HG02759 (cell line): Measurements from ENCODE around the gene PLAC9.
"Not testable (repeated sequence)": the region's sequence is repeated elsewhere in the genome, so short reads cannot be mapped to it uniquely, and the experiment has no call there.

Experiments
- ATAC-seq: cut with Tn5 transposase; IDR thresholded peaks from one replicate; pipeline ENCODE4 v1.9.1; 2021; ENCODE audit warnings: mild to moderate bottlenecking, moderate library complexity; ENCODE audit not compliant: unreplicated experiment

PLAC9 gene, protein sequence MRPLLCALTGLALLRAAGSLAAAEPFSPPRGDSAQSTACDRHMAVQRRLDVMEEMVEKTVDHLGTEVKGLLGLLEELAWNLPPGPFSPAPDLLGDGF

DNA sequence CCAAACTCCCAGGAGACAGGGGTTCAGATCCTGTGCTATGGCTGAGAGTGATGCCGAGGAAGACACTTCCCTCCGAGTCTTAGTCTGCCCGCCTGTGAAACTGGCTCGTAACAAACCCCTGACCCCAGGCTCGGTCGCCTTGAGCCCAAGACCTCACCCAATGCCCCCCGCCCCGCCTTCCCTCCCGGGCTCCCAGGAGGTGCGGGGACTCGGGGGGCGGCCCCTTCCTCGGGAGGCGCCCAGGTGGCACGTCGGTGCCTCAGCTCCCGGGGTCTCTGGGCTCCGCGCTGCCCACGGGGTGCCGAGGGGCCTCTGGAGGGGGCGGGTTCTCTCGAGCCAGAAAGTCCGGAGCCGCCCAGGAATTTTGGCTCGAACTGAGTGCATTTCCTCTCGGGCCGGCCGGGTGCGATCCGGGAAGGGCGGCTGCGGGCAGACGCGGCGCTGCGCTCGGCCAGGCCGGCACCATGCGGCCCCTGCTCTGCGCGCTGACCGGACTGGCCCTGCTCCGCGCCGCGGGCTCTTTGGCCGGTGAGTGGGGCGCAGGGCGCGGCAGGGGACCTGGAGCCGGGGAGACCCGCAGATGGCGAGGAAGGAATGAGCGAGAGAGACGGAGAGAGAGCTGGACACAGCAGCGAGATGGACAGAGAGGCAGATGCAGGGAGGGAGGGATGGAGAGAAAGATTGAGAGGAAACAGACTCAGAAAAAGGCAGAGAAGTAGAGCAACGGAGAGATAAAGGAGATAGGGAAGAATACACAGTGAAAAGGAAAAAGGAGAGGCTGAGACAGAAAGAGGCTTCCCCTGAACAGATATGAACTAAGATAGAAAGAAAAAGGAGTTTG lies at the start of gene PLAC9:
TSS of gene PLAC9 (plus strand) at position 432 of the 841 bp plus-strand sequence. CDS start at position 465, 33 bp downstream.
- no peak for ATAC-seq

DNA sequence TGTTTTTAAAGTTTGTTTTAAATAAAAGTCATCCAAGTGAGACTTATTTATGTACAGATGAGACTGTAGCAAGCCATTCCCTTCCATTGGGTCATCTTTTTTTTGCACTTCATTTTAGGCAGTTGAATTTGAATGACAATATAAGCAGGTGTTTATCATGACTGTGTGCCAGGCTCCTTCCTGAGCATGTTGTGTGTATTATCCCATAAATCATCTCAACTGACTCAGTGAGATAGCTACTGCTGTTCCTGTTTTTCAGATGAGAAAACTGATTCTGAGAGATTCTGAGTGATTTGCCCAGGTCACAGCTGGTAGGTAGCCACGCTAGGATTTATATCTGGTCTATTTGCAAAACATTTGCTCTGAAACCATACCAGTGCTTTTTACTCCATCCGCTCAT lies 42.4 kb upstream of the PLAC9 start:
- ATAC-seq = no peak

DNA sequence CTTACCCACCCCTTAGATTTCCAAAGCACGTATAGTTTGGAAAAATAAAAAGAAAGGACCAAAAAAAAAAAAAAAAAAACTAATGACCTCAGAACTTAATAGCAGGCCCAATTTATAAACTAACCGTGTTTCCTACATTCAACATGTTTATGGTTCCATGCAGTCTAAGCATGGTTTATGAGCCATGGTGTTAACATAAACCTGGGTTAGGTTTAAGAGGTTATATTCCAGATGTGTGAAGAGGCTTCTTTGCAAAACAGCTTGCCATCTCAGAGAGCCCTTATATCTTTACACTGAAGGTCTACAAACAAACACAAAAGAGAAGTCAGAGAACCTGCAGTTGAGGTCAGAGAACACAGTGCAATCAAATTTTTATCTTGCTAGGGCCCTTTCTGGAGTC lies 38.3 kb upstream of the PLAC9 start:
- ATAC-seq = no peak

DNA sequence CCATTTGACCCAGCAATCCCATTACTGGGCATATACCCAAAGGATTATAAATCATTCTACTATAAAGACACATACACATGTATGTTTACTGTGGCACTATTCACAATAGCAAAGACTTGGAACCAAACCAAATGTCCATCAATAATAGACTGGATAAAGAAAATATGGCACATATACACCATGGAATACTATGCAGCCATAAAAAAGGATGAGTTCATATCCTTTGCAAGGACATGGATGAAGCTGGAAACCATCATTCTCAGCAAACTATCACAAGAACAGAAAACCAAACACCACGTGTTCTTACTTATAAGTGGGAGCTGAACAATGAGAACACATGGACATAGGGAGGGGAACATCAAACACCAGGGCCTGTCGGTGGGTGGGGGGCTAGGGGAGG lies 34.3 kb upstream of the PLAC9 start:
- not testable (repeated sequence) for ATAC-seq

DNA sequence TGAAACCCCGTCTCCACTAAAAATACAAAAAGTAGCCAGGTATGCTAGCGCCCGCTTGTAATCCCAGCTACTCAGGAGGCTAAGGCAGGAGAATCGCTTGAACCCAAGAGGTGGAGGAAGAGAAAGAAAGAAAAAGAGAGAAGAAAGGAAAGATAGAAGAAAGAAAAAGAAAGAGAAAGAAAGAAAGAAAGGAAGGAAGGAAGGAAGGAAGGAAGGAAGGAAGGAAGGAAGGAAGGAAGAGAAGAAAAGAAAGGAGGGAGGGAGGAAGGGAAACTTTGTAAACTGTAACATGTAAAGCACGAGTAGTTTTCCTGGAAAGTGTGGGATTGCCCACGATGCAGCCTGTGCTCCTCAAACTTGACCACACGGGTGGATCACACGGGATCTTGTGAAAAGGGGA lies 33.2 kb upstream of the PLAC9 start:
- ATAC-seq = not testable (repeated sequence)

DNA sequence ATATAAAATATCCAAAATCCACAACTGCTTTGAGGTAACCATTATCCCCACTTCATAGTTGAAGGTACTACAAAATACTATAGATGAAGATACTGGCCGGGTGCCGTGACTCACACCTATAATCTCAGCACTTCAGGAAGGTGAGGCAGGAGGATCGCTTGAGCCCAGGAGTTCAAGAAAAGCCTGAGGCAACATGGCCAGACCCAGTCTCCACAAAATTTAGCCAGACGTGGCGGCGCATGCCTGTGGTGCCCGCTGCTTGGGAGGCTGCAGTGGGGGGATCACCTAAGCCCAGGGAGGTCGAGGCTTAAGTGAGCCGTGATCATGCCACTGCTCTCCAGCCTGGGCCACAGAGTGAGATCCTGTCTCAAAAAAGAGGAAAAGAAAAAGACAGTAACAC lies 32.4 kb upstream of the PLAC9 start:
- no peak for ATAC-seq

DNA sequence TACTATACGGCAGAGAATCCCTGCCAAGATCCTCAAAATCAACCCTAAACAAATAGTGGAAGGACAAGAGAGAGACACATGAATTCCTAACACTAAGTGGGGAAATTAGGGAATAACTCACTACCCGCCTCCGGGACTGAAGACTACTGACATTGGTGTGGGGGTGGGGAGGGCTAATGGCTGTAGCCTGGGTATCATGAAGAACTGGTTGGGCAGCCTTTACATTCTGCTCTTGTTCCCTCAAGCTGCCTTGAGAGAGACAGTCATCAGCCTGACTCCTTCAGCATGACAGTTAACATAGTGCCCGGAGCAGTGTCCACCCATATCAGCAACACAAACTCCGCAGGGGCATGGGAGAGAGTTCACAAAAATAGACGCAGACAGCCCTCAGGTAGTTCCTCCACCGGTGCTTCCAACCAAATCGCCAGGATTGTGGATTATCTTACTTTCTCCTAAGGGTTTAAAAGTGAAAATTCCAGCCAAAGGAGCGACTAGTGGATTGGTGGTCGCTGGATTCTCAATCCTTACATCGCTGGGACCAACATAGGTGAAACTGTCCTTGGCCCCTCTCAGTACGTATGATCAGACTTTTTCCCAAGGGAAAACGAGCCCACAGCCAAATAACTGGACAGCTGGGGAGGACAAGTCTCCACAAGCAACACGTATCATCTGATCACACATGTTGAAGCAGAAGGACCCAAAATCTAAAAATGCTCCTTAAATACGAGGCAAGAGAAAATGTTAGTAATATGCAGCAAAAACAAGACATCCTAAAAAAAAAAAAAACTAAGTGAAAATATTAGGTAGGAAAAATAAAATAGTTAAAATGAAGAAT lies 31.5 kb upstream of the PLAC9 start:
- ATAC-seq = no peak

DNA sequence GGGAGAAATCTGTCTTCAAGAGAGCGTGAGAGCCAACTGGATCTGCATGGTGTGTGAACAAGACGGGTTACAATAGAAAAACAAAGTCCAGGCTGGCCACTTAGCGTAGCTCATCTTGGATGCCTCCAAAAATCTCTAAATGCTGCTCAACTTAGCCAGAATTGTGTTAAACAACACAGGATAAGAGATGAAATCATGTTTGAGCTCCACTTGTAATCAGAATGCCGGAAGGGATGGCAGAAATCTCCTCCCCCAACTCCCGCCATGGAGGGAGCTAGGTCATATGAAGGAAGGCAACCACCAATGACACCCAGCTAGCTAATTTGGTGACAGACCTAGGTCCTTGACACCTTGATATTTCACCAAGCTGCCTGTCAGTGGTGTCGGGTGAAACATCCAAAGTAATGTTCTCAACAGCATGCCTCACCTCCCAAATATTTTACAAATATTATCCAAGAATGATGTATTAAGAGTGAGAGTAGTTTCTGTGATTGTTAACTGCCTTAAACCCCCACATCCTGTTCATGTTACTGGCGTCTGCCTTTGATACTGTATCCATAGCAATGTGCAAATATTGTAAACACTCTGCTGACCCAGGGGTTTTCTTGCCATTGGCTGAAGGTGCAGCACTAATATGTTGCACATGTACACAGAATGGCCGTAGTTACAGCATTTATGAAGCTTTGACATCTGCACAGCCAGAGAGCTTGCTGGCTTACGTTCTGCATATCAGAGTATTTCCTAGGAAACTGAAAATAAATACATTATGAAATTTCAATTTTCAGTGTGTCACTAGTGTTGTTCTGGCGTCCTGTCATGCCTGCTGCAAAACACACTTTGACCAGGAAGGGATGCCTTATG lies 28.2 kb upstream of the PLAC9 start:
- peak; percentile 50 for ATAC-seq

DNA sequence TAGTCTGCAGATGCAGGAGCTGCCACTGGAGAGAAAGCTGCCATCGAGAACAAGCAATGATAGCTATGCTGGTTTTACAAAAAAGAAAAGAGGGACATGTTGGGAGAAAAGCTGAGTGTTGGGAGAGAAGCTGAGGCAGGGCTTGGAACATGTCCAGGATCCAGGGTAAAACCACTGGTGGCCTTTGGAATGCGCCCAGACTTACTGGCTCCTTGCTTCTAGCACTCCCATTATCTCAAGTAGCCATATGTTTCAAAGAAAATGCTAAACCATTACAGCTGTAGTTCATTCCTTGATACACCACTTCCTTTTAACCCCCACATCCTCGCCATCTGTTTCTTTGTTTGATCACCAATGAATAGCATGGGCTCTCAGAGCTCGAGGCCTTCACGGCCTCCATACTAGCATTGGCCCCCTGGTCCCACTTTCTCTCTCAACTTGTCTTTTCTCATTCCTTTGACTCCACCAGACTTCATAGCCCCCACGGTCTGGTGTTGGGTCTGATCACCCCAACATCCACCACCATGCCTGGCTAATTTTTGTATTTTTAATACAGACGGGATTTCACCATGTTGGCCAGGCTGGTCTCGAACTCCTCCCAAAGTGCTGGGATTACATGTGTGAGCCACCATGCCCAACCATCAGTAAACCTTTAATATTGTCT lies 23.8 kb upstream of the PLAC9 start:
- ATAC-seq = no peak

DNA sequence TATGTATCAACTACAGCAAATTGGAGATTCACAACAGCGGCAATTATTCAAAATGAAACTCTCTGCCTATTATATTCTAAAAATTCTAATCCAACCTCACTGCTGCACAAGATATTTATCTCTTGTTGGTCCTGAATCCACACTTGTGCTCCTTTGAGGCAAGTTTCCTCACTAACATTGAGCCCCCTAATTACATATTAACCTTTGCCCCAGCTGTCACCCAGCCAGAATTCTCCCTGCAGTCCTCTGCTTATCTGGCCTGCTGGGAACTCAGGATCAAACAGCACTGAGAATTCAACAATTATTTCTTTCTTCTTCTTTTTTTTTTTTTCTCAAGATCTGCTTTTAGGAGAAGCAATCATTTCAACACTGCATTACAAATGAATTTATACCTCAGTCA lies 21.5 kb upstream of the PLAC9 start:
- ATAC-seq = no peak

DNA sequence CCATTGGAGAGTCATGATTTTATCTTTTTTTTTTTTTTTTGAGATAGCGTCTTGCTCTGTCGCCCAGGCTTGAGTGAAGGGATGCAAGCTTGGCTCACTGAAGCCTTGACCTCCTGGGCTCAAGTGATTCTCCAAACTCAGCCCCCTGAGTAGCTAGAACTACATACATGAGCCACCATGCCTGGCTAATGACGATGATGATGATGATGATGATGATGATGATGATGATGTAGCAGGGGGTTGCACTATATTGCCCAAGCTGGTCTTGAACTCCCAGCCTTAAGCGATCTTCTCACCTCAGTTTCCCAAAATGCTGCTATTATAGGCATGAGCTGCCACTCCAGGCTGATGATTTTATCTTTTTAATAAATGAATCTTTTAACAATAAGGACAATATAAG lies 13.9 kb upstream of the PLAC9 start:
- ATAC-seq = no peak

DNA sequence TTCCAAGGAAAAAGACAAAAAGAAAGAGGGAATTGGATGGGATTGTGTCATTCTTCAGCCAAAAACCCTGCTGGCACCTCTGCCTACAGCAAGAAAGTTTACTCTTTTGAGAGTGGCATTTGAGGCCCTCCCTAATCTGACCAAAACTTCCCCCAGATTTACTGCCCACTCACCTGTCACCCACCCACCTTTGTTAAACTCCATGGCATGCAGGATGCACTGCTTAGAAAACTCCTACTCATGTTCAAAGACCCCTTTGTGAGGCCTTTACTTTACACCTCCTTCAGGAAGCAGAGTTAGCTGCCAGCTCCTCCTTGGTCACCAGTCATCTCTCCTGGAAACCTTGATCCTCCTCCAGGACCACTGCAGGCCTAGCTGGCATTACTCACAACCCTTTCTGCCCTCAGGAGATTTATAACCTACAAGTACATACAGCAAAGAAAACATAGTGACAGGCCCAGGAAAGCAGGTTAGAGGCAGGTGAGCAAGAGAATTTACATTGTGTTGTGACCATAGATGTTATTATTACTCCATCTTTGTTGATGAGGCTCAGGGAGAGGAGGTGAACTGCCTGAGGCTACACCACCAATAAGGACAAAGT lies 10.3 kb upstream of the PLAC9 start:
- no peak for ATAC-seq

DNA sequence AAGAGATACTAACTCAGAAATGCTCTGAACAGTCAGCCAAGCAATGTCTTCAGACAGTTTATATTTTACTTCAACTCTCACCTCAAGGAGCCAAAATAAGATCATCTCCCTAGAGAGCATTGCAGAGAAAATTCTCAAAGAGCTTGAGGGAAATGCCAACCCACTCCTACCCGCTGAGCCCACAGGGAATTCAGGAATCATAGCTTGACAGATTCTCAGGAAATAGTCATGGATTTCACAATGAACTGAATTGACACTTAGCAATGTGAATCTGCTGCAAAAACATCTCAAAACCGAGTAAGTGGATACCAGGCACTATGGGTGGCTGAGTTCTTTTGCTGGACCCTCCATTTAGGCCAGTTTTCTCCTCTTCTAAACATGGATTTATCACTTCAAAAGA lies 9.8 kb upstream of the PLAC9 start:
- no peak for ATAC-seq

DNA sequence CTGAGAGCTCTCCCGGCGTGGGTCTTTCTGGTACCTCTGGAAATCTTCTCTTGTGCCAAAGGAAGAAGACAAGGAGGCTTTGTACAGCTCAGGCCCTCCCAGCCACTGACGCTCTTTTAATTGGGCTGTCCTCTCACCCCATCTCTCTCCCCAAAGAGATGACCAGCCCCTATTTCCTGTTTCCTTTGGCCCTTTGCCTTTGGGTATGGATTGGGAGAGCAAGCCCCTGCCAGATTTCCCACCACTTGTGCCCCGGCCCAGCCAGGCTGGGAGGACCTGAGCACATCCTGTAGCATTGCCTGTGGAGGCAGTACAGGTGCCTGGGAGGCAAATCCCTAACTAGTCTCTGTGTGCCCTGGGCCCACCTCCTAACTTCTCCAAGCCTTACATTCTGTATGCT lies 5.7 kb upstream of the PLAC9 start:
- ATAC-seq = no peak

DNA sequence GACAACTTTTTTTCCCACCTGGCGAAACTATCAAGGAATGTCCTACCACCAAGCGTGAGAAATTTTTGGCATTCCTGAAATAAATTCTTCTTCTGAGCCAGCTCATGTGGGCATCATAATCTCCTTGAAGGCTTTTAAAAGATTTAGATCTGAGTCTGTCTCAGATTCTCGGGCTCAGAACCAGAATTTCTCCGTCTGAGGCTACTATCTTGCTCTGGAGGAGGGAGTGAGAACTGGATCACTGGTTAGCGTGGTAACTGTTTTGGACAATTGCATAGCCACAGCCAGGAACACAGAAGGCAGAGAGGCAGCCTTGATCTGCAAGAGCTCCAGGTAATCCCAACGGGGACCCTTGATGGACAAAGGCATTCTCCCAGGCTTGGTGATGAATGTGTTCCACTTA lies 1.0 kb upstream of the PLAC9 start:
- ATAC-seq = no peak

DNA sequence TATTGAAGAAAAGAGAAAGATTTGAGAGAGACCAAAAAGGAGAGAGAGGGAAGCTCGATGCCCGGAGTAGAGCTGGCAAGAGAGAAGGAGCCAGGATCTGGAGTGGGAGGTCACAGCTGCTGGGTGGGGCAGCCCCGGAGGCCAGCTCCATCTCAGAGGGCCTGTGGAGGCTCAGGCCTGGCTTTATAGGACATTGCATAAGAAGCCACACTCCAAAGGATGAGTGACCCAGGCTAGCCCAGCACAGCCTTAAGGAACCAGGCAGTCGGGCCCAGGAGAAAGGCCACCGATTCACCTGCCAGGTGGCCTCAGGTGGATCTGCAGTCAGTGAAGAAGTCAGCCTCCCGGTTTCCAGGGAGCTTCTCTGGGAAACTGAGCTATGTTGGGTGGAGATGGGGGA lies 676 bp downstream of the PLAC9 start:
- ATAC-seq = no peak

DNA sequence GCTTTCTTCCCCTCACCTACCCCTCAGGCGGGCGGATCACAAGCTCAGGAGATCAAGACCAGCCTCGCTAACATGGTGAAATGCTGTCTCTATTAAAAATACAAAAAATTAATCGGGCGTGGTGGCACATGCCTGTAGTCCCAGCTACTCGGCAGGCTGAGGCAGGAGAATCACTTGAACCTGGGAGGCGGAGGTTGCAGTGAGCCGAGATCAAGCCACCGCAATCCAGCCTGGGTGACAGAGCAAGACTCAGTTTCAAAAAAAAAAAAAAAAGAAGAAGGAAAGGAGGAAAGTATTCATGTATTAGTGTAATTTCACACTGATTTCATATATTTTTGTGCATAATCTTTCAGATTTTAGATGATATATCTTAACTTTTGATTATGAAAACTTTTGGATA lies 1.2 kb downstream of the PLAC9 start:
- ATAC-seq = not testable (repeated sequence)

DNA sequence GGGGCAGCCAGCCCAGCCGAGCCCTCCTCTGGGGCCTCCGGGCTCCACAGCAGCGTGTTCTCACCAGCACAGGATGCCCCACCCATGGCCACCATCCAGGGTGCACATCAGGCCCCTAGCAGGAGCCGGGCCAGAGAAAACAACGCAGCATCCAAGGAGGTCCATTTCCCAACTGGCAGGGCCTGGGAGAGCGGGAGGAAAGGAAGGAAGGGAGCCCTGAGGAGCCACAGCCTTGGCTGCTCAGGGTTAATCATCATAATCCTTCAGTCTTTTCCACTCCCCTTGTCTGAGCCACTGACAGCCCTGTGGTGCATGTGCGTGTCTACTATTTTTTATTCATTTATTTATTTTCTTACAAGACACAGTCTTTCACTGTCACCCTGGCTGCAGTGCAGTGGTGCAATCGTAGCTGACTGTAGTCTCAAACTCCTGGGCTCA lies 3.6 kb downstream of the PLAC9 start:
- ATAC-seq = no peak

DNA sequence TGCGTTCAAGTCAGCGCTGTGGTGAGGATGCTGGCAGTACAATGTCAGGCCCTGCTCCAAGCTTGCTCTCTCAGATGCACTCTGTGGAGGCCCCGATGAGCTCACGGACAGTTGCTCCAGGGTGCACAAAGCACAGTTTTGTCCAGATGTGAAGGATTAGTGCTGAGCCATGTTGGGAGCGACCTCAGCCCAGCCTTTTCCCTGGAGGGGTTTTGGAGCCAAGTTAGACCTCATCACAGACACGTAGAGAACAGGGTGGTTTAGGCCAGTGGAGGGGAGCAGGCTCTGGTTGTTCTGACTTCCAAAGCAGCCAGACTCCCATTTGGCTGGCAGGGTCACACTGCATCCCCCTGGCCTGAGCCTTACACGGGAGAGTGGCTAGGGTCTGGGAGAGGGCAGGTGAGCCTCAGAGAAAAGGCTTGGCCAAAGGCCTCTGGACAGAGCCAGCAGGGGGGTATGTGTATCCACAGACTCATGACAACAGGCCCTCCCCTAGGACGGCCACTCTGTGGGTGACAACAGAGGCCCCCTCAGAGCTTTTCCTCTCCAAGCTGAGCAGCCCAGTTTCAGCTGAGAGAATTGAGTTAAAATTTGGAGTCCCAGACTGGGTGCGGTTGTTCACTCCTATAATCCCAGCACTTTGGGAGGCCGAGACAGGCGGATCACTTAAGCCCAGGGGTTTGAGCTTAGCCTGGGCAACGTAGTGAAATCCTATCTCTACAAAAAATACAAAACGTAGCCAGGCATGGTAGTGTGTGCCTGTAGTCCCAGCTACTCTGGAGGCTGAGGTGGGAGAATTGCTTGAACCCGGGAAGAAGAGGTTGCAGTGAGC lies 4.7 kb downstream of the PLAC9 start:
- ATAC-seq = no peak
